T follicular helper cell (primary cell): ENCODE data around the gene SERPINA4.
"Not testable (repeated sequence)": the region's sequence is repeated elsewhere in the genome, so short reads cannot be mapped to it uniquely, and the experiment has no call there.

Source experiments
- DNase-seq: peaks from one replicate; pipeline ENCODE4 v3.0.0-alpha.2; 2020; ENCODE audit warnings: low read depth

SERPINA4 gene

GRCh38 chr14:94569381-94570001 lies 8.2 kb downstream of the SERPINA4 start:
- no peak for DNase-seq

DNA sequence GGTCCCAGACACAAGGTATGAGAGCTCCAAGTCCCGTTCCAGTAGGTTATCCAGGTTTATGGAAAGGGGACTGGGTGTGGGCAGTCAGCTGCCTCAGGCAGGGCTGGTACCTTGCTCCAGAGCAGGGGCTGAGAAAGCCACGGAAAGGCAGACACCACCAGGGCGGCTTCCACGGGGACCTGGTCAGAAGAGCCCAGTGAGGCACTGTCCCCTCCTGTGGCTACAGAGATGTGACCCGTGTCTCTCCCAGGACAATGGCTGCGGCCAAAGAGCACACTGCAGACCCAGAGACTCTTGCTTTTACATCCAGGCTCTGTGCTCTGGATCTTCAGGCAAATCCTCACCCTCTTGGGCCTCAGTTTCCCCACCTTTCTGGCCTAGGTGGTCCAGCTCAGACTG lies 8.8 kb downstream of the SERPINA4 start:
- no peak for DNase-seq

GRCh38 chr14:94570440-94570839 lies 9.2 kb downstream of the SERPINA4 start:
- no peak for DNase-seq

- DNase-seq = no peak
Measured at GRCh38 chr14:94571395-94571794, 10.2 kb downstream of the SERPINA4 start.

- DNase-seq = no peak
Measured at GRCh38 chr14:94571950-94572349, 10.7 kb downstream of the SERPINA4 start.

DNA sequence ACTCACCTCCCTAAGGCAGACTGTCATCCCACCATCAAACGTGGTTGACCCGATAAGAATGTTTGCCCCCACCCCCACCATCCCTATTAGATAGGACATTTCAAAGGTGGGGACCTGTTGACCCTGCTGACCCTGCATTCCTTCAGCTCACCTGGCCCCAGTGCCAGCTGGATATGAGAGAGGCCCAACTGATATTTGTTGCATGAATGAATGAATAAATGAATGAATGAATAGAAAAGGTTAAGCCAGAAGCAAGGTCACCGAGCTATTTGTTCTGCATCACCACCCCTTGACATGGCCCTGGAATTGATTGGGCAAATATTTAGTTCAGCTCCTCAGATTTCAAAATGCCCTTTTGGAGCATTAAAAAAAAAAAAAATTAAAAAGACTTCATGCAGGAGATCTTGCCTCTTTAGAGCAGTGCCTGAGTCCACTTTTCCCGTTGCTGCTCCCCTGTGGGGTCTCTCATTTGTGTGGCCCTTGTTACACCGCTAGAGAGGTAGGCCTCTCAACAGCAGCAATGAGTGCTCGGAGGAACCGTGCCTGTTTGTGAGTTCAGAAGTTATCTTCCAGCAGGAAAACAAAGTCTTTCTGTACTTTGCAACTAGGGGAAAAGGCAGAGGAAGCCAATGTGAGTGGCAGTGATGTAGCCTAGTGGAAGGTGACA lies 11.5 kb downstream of the SERPINA4 start:
- DNase-seq = no peak

- no peak for DNase-seq
Measured at GRCh38 chr14:94573475-94574277, 12.4 kb downstream of the SERPINA4 start.

DNA sequence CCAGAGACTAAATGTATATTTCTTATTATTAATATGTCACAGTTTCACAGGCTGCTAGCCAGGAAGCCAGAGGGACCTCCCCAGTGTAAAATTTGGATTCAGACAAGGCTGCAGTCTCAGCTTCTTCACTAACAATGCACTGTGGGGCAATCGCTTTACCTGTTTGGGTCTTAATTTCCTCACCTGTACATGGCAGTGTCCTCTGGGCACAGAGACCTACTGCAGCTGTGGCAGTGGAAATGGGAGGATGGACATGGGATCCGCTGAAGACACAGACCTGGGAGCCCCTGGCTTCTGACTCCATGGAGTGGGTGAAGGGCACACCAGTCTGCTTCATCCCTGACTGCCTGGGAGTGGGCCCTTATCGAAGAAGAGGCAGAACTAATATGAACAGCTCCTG lies 13.1 kb downstream of the SERPINA4 start:
- no peak for DNase-seq

DNA sequence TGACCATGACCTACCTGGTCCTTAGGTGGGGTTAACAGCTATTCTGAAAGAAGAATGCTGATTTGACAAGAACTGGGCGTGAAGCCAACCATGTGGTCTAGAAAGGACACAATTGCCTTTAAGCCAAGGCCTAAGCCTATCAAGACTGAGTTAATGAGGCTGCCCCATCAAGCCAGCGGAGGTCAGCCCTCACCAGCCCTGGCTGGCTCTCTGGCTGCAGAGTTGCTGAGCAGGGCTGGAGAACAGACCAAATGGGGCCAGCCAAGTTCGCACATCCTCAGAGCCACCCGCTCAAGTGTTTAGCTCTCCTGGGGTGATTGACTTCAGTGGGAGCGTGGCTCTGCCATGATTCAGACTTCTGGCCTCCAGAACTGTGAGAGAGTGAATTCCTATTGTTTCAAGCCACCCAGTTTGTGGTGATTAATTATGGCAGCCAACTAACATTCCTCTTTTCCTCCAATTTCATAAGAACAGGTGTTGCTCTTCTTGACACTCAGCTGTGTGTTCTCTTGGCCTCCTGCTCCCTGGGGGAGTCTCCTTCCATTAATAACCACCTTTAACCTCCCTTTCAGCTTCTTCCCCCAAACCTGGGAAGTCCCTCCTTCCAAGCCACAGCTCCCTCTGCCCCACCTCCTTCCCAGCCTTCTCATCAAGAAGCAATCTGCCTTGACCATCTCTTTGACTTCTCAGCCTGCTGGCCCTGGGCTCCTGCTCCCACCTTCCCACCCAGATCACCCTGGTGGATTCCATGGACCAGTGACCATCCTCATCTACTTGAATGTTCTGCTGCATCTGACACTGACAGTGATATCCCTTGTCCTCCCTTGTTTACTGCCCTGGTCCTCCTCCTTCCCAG lies 14.7 kb downstream of the SERPINA4 start:
- DNase-seq = no peak

DNA sequence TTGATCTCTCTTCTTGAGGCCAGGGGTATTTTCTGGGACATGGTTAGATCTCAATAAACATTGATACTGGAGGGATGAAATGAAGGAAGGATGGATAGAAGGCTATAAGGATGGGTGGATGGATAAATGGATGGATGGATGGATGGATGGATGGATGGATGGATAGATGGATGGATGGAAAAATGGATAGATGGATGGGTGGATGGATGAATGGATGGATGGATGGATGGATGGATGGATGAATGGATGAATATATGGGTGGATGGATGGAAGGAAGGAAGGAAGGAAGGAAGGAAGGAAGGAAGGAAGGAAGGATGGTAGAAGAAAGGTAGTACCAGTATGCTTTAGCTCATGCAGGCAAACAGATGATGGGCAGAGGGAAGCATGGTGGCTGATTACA lies 16.2 kb downstream of the SERPINA4 start:
- DNase-seq = not testable (repeated sequence)

GRCh38 chr14:94578712-94579111 lies 17.5 kb downstream of the SERPINA4 start:
- no peak for DNase-seq

- DNase-seq = no peak
Measured at GRCh38 chr14:94581127-94581999, 20.1 kb downstream of the SERPINA4 start, which contains the start of gene SERPINA5. SERPINA5 (plus strand) TSS chr14:94581426; CDS start chr14:94587363, 5,937 bp downstream.

GRCh38 chr14:94582199-94582750 lies 21.0 kb downstream of the SERPINA4 start:
- no peak for DNase-seq

- DNase-seq = no peak
Measured at GRCh38 chr14:94582851-94583250, 21.6 kb downstream of the SERPINA4 start.

GRCh38 chr14:94583557-94583956 lies 22.3 kb downstream of the SERPINA4 start:
- DNase-seq = no peak

DNA sequence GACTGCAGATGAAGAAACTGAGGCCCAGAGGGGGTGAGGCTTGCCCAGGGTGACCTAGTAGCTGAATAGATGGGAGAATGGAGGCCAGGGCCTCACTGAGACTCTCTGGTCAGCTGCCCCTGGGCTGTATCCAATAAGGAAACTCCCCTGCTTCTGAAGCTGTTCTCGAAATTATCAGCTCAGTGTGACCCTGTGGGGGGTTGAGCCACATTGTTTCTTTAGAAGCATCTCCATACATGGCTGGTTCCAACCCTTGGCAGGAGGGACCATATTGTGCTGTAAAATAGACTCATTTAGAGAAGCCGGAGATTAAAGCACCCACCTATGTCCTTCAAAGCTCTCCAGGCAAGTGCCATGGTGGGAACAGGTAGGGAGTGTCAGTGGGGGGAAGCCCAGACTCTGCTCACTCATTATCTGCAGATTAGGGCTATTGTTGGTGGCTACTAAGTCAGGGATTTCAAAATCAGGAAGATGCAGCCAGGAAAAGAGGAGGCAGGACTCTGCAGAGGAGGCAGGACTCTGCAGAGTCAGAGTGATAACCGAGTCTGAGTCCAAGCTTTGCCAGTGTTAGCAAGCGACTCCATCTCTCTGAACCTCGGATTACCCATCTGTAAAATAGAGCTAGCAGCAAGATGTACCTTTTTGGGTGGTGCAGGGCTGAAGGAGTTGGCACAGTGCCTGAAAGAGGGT lies 23.5 kb downstream of the SERPINA4 start:
- no peak for DNase-seq

DNA sequence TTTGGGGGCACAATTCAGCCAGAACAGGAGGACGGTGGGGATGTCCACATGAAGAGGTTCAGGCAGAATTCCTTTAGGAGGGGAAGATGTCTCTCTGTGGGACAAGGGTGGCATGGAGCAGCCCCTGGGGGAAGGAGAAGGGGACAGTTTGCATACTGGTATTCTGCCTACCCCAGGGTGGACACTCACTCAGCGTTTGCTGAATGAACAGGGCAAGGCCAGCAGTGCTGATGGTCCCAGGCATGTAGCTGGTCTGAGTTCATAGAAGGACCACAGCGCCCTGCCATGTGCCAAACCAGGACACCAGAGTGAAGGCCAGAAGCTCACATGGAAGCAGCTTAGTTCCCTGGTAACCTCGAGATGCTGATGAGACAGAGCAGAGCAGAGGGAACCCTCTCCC lies 25.4 kb downstream of the SERPINA4 start:
- DNase-seq = no peak

DNA sequence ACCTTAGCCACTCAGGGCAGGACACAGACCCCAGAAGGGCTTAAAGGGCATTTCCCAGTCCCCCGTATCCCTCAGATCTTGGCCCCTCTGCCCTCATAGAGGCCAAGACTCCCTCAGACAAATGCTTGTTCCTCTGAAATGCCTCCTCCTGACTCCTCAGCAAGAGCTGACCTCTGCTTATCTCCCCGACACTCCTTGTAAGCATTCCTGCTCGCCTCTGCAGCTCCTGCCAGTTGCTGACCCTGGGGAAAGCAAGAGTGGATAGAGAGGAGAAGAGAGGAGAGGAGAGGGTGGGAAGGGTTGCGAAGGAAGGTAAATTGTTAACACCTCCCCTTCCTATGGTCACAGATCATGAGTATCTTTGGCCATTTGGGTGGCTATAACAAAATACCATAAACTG lies 27.1 kb downstream of the SERPINA4 start:
- DNase-seq = no peak

- no peak for DNase-seq
Measured at GRCh38 chr14:94591073-94591472, 29.8 kb downstream of the SERPINA4 start.

DNA sequence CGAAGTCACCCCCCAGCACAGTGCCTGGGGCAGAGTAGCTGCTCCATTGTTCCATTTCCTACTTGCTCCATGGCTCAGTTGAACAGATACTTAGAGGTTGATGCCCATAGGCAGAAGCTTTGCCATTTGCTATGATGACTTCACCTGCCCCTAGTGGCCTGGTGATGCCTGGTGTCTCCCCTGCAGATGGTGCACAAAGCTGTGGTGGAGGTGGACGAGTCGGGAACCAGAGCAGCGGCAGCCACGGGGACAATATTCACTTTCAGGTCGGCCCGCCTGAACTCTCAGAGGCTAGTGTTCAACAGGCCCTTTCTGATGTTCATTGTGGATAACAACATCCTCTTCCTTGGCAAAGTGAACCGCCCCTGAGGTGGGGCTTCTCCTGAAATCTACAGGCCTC lies 30.6 kb downstream of the SERPINA4 start:
- no peak for DNase-seq
